ENCODE results near the gene DEFB131A.
"Not testable (repeated sequence)": the region's sequence is repeated elsewhere in the genome, so short reads cannot be mapped to it uniquely, and the experiment has no call there.

Gene DEFB131A

DNA sequence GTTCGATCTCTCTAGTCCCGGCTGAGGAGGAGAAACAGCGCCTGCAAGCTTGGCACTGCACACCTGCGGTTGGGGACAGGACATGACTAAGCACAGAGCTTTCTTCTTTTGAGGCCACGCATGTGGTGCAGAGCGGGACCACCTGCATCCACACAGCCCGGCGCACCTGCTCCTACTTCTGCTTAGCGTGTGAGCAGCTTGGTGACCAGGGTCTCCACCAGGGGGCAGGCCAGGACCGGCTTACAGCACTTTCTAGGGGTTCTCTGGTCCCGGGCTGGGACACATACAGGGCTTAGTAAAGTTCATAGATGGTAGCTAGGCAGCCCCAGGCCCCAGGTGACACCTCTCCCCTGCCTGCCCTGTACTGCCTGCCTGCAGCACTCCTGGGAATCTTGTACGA lies 51.2 kb downstream of the DEFB131A start:
- not testable (repeated sequence) for H3K9me3 ChIP-seq (ENCODE audit: control insufficient read depth in 1 of 2, low read length in 2 of 2); H3K27me3 ChIP-seq (ENCODE audit: low read depth, low read length); H3K4me3 ChIP-seq (ENCODE audit: low read depth in 1 of 2, low read length in 2 of 2); H3K27ac ChIP-seq (ENCODE audit: low read length); H3K36me3 ChIP-seq (ENCODE audit: control insufficient read depth in 1 of 2, insufficient read depth in 2 of 2, low read length in 2 of 2); H3K4me1 ChIP-seq (ENCODE audit: control insufficient read depth in 1 of 2, insufficient read depth in 2 of 2, low read length in 2 of 2)

DNA sequence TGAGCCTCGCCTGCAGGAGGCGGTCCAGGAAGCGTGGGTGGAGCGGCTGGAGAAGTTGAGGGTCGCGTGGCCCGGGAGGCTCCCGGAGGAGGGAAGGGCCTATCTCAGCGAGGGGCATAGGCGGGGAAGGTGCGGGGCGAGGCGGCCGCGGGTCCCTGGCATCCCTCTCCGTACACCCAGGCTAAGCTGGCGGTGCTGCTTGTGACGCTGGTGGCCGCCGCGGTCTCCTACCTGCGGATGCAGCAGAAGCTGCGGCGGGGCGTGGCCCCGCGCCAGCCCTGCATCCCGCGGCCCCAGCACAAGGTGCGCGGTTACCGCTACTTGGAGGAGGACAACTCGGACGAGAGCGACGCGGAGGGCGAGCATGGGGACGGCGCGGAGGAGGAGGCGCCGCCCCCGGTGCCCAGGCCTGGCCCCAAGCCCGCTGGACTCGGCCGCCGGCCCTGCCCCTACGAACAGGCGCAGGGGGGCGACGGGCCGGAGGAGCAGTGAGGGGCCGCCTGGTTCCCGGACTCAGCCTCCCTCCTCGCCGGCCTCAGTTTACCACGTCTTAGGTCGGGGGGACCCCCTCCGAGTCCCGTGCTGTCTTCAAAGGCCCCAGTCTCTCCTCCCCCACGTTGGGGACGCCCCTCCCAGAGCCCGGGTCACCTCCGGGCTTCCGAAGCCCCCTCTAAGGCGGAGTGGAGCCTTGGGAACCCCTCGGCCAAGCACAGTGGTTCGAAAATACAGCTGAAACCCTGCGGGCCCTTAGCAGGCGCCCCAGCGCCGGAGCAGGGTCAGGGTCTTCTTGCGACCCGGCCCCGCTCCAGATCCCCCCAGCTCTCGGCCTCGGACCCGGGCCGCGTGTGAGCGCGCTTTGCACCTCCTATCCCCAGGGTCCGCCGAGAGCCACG lies 53.6 kb downstream of the DEFB131A start:
- H3K36me3 ChIP-seq (ENCODE audit: control insufficient read depth in 1 of 2, insufficient read depth in 2 of 2, low read length in 2 of 2); H3K27ac ChIP-seq (ENCODE audit: low read length); H3K4me1 ChIP-seq (ENCODE audit: control insufficient read depth in 1 of 2, insufficient read depth in 2 of 2, low read length in 2 of 2); H3K27me3 ChIP-seq (ENCODE audit: low read depth, low read length); H3K9me3 ChIP-seq (ENCODE audit: control insufficient read depth in 1 of 2, low read length in 2 of 2): not testable (repeated sequence)
- peak overlapping the region in 1 of 2 donors; percentile 24 for H3K4me3 ChIP-seq (ENCODE audit: low read depth in 1 of 2, low read length in 2 of 2)

DNA sequence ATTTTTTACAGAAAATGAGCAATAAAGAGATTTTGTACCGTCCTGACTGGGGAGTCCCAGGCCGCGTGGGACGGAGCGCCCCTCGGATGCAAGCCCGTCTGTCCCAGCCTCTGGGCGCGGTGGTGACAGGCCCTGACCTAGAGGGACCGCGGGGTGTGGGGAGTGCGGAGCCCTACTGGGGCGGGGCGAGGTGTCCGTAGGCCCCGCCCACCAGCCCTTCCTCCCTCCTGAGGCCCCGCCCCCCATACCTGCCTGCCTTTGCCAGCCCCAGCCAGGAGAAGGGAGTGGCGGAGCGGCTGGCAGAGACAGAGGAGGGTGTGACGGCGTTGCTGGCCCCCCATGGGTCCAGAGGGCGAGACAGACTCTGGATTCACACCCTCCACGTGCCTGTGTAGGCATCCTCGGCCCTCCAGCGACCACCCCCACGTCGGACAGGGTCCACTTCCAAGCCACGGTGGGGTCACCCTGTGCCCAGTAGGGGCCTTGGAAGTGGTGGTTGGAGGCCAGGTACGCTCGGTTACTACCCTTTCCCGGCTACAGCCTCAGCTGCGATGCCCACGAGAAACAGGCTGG lies 54.3 kb downstream of the DEFB131A start:
- not testable (repeated sequence) for H3K9me3 ChIP-seq (ENCODE audit: control insufficient read depth in 1 of 2, low read length in 2 of 2); H3K27ac ChIP-seq (ENCODE audit: low read length); H3K27me3 ChIP-seq (ENCODE audit: low read depth, low read length); H3K4me1 ChIP-seq (ENCODE audit: control insufficient read depth in 1 of 2, insufficient read depth in 2 of 2, low read length in 2 of 2); H3K4me3 ChIP-seq (ENCODE audit: low read depth in 1 of 2, low read length in 2 of 2); H3K36me3 ChIP-seq (ENCODE audit: control insufficient read depth in 1 of 2, insufficient read depth in 2 of 2, low read length in 2 of 2)

DNA sequence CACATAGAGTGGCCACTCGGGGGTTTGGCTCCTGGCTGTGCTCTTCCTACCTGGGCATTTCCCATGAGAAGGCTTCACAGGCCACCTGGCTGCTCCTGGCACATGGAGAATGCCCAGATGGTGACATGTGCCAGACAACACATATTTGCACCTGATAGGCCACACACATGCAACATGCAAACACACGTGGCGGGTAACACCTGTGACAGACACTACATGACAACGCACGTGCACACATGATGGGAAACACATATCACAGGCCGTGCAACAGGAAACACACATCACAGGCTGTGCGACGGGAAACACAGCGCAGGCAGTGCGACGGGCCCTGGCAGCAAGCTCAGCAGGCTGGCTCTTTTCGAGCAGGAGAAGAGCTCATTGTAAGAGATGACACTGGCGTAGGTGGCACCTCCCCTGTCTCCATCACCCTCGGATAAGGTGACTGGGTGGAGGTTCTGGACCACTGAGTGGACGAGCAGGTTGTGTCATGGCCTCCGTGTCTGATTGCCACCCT lies 55.8 kb downstream of the DEFB131A start:
- H3K27ac ChIP-seq (ENCODE audit: low read length); H3K4me1 ChIP-seq (ENCODE audit: control insufficient read depth in 1 of 2, insufficient read depth in 2 of 2, low read length in 2 of 2); H3K4me3 ChIP-seq (ENCODE audit: low read depth in 1 of 2, low read length in 2 of 2); H3K27me3 ChIP-seq (ENCODE audit: low read depth, low read length); H3K36me3 ChIP-seq (ENCODE audit: control insufficient read depth in 1 of 2, insufficient read depth in 2 of 2, low read length in 2 of 2); H3K9me3 ChIP-seq (ENCODE audit: control insufficient read depth in 1 of 2, low read length in 2 of 2): not testable (repeated sequence)

Measured in muscle layer of duodenum (tissue), 2 donors.